ENCODE measurements around the gene RIMS3.
"Not testable (repeated sequence)": the region's sequence is repeated elsewhere in the genome, so short reads cannot be mapped to it uniquely, and the experiment has no call there.

RIMS3 gene

DNA sequence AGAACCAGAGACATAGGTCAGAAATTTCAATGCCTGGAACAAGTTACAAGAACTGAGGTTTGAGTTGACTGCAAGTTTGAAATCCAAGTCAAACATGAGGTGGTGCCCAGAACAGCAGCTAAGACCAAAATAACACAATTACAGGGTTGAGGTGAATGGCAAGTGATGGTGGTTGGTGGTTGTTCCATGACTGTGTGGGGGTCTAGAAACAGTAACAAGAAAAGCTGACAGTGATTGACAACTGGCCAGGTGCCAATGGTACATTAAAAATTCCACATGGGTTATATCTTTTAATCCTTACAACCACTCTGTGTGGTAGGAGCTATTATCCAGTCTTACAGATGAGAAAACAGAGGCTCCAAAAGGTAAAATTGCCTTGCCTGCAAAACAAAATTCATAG lies 32.0 kb downstream of the RIMS3 start:
- no peak for DNase-seq

DNA sequence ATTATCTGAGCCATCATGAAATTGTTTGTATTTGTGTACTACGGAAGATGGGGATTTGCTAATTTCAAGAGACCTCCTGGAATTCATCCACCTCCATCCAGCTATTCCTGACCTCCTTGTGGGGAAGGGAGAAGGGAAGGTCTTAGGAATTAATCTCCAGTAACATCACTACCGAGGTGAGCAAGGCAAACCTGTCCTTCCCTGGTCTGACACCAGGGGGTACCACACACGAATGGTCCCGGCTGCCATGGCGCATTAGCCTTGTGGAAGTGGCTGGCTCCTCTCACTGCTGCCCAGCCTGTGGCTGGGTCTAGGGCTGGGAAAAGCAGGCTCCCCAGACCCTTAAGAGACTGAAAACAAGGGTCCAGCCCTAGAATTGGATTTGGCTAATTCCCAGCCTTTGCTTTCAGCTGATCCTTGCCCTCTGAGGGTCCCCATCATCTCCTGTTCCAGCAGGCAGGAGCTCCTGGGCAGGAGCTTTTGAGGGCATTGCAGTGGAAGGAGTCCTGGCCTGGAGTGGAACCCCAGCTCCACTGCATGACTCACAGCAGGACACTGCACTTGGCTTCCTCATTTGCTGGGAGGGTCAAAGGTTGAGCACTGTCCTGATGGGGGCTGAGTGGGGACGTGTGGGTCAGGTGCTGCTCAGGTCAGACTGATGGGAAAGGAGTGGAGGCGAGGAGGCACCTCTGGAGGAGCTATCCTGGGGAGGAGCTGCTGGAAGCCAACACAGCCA lies 34.8 kb downstream of the RIMS3 start:
- peak in 1 of 56 donors; percentile 22 for DNase-seq

DNA sequence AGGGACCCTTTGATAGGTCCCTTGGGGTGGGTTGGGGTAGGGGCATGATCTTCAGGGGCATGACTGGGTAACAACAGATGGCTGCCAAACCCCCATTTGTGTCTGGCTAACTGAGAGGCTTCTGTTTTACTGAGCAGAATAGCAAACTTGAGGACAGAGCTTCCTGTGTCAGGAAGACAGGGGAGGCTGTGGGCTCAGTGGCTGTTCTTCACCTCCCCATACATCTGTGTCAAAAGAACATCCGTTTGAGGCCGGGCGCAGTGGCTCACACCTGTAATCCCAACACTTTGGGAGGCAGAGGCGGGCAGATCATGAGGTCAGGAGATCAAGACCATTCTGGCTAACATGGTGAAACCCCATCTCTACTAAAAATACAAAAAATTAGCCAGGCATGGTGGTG lies 35.9 kb downstream of the RIMS3 start:
- DNase-seq = not testable (repeated sequence)

DNA sequence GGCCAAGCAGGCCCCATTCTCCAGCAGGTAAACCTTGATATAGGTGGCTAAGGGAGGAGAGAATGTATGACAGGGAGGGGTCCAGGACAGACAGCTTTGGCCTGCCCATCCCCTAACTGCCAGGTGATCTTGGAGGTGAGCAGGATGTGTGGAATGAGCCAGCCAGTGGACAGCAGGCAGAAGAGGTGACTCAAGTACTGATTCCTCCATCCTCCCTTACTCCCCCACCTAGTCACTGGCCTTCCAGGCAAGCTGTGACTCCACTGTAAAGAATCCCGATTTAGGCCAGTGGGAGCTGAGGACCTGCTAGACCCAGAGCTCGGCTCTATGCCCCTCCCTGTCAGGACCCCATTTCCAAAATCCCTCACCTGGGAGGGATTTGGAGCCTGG lies 36.6 kb downstream of the RIMS3 start:
- DNase-seq = no peak

DNA sequence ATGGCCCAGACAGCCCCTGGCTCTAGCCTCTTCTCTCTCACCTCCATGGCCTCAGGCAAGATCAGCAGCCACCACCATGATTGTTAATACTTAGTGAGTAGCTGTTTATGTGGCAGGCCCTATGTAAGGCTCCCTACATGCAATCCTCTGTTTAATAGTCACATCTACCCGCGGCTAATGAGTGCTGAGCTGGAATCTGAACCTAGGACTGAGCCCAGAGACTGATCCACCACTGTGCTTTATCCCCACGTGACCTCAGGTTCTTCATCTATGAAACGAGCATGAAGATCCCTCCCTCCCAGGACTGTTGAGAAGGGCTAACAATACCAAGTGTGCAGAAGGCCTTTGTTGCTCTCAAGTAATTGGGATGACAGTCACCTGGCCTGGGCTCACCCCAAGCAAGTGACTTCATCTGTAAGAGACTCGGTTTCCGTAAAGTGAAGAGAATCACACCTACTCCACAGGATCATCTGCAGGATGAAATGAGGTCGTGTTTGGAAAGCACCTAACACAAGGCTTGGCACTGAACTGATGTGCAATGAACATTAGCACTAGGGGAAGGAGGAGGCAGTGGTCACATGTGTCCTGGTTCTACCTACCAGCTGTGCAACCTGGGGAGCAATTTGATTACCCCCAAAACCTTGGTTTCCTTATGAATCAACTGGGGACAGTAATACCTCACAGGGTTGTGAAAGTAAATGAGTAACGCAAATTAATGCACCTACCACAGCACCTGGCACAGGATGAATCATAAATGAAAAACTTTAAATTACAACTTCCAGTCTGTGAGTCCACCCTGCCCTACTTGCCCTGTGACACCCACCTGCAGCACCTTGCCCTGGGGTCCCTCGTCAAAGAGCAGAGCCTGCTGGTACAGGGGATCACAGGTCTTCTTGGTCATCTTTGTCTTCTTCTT lies 37.2 kb downstream of the RIMS3 start:
- no peak for DNase-seq

DNA sequence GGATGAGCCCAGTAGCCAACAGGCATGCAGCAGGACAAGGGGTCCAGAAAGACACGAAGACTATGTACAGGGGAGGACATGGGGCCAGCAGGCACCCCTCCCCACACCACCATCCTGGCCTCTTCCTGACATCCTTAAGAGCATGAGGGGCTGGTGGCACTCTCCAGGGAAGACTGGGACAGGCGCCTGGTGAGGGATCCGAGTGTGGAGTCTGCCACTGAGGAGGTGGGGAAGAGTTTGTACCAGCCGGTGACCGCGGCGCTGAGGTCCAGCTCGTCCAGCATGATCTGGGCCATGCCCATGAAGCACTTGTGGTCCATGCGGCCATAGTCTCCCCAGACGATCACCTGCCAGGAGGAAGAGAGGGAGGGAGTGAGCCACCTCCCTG lies 39.1 kb downstream of the RIMS3 start:
- no peak for DNase-seq

DNA sequence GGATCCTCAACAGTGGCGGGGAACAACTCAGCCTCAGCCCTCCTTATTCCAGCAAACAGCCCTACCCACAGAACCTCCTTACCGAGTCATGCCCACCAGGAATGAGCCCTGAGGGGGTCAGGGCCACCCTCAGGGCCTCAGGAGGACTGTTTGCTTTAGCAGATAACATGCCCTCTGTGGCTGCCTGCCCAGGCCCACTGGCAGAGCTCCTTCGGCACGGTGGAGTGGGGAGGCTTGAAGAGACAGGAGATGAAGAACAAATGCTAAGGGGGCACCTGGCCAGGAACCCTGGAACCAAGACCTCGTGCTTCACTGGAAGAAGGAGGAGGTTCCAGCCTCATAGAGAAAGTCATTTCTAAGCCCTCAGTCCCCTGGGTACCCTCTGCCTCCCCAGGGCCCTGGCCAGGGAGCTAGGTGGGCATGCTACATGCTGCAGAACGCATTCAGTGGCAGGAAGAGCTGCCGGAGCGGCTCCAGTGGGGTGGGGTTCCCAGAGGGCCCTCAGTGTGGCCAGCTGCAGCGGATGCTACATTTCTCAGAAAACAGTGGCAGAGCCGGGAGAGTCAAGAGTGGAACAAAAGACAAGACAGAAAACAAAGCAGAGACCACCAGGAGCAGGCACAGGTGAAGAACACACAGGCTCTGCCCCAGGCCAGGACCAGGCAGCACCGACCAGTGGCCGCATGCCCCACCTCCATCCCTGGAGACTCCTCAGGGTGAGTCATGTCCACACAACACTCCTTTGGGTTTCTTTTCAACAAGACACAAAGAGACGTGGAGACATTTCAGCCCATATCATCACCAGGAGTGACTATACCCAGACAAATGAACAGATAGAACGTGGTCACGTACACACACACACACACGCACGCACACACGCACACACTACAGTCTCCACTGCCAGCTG lies 39.8 kb downstream of the RIMS3 start:
- DNase-seq = no peak

DNA sequence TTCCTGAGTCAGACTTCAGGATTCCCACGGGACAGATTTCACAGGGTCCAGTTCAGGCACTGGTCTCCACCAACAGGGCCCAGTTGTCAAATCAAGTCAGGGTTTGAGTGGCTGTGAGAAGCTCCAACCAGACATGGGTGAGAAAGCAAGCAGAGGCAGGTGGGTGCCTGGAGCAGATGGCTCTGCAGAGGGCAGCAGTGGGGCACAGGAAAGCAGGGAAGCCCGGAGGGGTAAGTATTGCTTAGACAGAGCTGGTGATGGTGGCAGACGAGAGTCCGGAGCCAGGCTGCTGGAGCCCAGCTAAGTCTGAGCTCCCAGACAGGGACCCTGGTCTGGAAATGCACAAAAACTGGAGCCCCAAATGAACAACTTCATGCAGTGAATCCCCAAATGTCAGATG lies 40.4 kb downstream of the RIMS3 start:
- DNase-seq = peak in 12 of 56 donors; percentile 8 to 54 (median 26)

DNA sequence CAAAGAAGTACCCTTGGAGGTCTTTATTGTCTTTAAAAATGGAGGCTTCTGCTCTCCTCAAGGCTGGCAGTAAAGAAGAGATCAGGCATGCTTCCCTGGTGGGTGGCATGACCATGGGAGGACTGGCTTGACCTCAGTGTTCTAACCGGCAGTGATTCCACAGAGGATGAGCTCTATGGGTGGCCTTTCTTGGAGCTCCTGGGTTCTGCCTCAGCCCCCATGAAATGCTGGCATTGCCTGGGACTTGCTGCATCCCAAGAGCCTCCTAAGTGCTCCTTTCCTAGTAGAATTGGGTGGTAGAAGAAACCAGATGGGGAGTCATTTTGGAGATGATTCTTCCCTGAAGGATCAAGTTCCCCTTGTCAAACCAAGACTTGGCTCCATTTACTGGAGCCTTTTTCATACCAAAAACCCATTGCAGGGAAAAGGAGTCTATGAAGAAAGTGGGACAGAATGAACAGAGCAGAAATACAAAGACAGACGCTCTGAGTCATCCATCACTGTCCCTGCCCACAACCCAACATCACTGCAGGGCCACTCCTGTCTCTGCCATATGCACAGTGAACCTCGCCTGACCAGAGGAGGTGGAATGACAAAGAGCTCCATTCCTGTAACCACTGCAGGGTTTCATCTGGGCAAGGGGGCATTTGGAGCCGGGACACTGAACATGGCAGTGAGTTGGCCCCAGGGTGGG lies 42.4 kb downstream of the RIMS3 start:
- DNase-seq = no peak

DNA sequence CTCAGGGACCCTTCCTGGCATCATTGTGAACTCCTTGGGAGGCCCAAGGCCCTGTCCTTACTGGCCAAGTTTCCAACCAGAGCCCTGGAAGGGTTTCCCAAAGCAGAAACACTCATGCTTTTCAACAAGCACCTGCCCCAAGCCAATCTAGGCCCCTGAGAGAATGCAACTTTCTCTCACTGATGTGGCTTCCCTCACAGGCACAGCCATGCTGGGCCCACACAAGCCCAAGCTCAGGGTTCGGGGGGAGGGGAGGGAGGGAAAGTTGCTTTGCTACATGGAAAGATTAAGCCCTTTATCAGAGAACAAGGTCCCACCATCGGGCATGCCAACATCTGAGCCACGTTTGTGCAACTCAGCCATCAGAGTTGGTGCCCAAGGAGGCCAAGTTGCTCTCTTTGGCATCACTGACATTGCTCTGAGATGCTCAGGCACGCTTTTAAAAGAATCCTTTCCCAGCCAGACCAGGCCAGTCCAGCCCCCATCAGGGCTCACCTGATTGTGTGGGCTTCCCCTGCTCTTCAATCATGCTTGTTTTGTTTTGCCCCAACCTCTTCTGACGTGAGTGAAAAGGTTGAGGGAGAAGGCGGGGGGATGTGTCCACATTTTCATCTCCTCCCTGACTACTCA lies 43.5 kb downstream of the RIMS3 start:
- no peak for DNase-seq

DNA sequence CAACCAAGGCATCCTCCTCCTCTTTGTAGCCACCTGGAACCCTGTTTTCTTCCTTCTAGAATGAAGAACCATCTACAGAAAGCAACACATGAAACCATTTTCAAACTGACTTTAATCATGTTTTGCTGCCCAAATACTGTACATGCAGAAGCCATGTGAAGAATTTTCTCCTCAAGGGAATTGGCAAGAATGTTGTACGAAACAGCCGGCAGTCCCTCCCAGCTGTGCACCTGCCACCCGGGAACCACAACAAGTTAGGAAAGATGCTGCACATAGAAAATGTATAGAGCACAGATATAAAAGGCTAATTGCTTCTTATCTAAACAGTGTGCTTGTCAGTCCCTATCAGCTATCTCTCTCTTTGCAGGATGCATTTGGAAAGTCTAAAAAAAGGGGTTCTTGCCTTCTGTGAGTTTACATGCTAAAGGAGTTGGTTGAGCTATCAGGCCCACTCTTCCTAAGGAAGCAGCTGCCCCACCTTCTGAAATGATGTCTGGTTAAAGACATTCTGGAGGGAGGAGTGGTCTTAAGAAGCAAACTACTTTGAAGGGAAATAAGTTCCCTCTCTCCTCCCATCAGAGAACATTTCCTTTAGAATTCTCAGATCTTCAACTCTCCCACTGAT lies 44.8 kb downstream of the RIMS3 start:
- DNase-seq = no peak

DNA sequence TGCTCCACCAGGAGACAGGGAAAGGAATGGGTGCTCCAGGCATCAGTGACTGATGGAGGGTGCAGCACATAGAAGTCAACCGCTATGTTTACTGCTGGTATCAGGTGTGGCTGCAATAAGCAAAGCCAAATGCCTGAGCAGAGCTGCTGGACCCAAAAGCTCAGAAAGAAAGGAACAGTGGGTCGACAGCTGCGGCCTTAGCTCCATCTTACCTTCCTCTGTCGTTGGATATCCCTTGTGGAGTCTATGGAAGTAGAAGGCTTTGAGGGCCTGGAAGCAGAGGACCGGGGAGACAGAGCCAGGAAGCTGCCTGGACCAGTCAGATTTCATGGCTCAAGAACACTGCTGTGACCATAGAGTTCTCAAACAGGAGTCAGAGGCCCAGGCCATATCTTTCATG lies 45.3 kb downstream of the RIMS3 start:
- no peak for DNase-seq

DNA sequence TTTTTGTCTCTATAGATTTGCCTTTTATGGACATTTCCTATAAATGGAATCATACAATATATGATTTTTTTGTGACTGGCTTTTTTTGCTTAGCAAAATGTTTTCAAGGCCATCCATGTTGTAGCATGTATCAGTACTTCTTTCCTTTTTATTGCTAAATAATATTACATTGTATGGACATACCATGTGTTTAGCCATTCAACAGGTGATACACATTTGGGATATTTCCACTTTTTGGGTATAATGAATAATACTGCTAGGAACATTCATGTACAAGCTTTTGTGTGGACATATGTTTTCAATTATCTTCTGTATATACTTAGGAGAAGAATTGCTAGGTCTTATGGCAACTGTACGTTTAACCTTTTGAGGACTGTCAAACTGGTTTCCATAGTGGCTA lies 47.4 kb downstream of the RIMS3 start:
- DNase-seq = no peak

DNA sequence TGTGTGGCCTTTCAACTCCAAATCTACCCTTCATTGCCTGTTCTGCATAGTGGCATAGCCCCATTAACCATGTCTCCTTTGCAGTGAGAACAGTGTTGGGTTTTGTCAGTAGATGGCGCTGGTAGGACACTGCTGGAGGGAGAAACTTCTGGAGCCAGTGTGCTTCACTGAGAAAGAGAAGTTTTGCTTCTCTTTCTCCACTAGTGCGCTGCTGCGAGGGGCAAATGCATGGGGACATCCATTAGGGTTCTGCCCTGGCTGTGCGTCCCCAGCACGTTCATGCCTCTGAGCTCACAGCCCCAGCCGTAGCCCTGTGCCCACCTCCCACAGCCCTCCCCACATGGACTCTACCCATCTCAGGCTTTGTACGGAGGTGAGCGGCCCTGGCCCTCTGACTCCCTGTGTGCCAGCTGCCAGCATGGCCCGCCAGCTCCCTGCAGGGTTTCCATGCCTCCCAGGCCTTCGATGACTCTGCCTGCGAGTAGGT lies 53.1 kb downstream of the RIMS3 start:
- peak in 45 of 56 donors; percentile 6 to 79 (median 35) for DNase-seq

DNA sequence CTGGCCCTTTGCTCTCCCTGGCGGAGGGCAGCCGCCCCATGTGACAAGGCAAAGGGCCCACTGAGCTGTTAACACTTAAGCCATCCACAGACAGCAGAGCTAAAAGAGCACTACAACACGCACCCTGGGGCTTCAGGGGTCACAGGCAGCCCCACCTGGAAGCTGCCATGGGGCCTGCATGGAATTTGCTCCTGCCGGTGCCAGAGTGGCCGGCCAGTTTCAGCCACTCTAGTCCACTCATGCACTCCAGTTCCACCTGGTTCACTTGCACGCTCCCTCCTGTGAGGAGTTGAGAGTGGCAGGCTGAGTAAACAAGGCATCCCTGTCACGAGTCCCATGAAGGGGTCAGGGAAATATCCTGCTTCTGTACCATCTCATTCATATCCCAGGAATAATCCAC lies 55.3 kb downstream of the RIMS3 start:
- DNase-seq = no peak

DNA sequence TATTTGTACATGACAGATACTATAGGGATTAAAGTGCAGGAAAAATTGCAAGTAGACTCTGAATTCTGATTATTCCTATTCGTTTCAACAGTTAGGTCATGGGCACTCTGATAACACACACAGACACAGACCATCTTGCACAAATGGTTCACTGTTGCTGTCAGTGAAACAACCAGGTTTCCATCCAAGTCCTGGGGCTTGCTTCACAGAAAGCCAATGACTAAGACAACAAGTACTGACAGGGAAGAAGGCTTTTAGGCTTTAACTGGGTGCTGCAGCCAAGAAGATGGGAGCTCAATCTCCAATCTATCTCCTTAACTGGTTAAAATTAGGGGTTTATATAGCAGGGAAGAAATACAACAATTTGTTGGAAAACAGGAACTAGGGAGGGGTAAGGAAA lies 57.6 kb downstream of the RIMS3 start:
- DNase-seq = no peak

DNA sequence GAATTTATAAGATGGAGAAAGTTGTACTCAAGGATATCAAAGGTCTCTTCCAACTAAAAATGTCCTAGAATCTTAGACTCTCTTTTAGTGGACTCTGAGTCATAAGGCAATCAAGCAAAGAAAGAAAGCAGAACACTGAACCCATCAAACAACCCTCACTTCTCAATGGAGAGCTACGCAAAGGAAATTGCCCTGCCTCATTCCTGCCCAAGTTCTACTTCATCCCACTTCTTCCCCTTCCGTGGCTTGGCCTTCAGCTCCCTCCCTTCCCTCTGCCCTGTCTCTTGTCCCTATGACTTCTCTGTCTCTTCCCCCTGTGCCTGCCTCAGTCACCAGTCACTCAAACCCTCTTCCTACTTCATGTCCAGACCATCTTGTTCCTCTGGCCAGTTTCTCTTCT lies 58.5 kb downstream of the RIMS3 start:
- no peak for DNase-seq

DNA sequence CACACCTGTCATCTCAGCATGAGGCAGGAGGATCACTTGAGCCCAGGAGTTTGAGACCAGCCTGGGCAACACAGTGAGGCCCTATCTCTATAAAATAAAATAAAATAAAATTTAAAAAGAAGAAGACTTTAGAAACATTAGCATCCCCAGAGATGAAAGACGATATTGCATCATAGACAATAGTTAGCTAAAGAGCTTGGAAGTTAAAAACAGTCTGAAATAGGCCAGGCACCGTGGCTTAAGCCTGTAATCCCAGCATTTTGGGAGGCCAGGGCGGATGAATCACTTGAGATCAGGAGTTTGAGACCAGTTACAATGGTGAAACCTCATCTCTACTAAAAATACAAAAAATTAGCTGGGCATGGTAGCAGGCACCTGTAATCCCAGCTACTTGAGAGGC lies 59.3 kb downstream of the RIMS3 start:
- no peak for DNase-seq

DNA sequence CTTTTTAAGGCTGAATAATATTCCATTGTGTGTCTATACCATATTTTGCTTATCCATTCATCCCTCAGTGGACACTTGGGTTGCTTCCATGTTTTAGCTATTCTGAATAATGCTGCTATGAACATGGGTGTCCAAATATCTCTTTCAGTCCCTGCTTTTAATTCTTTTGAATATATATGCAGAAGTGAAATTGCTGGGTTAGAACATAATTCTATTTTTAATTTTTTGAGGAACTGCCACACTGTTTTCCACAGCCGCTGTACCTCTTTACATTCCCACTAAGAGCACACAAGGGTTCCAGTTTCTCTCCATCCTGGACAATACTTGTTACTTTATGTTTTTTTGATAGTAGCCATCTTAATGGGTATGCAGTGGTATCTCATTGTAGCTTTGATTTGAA lies 65.6 kb downstream of the RIMS3 start:
- no peak for DNase-seq

DNA sequence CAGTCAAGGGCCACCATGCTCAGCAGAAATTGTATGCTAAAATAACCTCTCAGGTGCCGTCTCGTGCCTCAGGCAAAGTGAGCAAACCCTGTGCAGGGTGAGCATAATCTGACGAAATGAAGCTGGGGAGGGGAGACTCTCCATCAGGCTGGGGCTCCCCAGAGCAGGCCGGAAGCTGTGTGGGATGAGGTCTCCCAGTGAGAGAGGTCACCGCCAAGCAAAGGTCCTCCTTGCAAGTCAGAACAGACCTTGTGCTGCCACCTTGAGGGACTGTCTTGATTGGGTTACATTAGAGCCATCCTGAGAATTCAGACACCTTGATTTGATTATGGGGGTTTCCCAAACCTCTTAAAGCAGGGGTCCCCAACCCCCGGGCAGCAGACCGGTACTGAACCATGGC lies 69.9 kb downstream of the RIMS3 start:
- no peak for DNase-seq
